Mucosa of rectum (tissue), 2 donors: ENCODE data around the gene TRPV5.

Experiments used
- H3K27ac ChIP-seq, 2 donors: one replicate each; pipeline ENCODE4 v1.7.0; 2013; ENCODE audit warnings: inconsistent platforms in 2 of 2, low read depth in 2 of 2, low read length in 2 of 2
- H3K27me3 ChIP-seq, 2 donors: one replicate each; pipeline ENCODE4 v1.7.0; 2013; ENCODE audit warnings: low read length in 2 of 2; ENCODE audit not compliant: control insufficient read depth in 2 of 2, insufficient read depth in 2 of 2
- H3K36me3 ChIP-seq, 2 donors: one replicate each; pipeline ENCODE4 v1.7.0; 2013; ENCODE audit warnings: low read length in 2 of 2; ENCODE audit not compliant: control insufficient read depth in 2 of 2, insufficient read depth in 2 of 2
- H3K4me1 ChIP-seq, 2 donors: one replicate each; pipeline ENCODE4 v1.7.0; 2013; ENCODE audit warnings: low read length in 2 of 2, mild to moderate bottlenecking in 1 of 2; ENCODE audit not compliant: control insufficient read depth in 2 of 2, insufficient read depth in 2 of 2
- H3K4me3 ChIP-seq, 2 donors: one replicate each; pipeline ENCODE4 v1.7.0; 2013; ENCODE audit warnings: low read length in 2 of 2
- H3K9ac ChIP-seq, 2 donors: one replicate each; pipeline ENCODE4 v1.7.0; 2013; ENCODE audit warnings: low read length in 2 of 2, low read depth in 1 of 2, mild to moderate bottlenecking in 1 of 2
- H3K9me3 ChIP-seq, 2 donors: one replicate each; pipeline ENCODE4 v1.7.0; 2013; ENCODE audit warnings: low read length in 2 of 2; ENCODE audit not compliant: control insufficient read depth in 2 of 2
- donor health status: healthy.
- donor health status: Normal muscosa, but diverticular disease.

The TRPV5 gene

DNA sequence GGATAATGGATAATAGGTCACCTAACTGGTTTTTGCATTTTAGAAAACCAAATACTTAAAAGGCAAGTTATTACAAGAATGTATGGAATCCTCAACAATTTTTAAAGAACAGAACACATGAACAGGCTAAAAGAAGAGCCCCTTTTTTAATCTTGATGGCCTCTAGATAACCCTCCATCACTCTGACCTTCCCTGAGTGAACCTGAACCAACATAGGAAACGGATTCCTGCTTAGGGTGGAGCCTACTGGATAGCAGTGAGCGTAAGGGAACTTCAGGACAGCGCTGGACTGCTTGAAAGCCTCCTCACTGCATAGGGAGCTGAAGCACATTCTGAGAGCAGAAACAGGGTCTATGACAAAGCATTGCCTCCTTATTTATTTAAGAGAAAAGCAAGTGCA lies 20.5 kb downstream of the TRPV5 start:
- no peaks in the 10 kb centered on the region for H3K4me1 ChIP-seq
- peaks cover 2 to 13% of the 10 kb centered on the region in 2 donors for H3K27me3 ChIP-seq
- H3K4me3 ChIP-seq: no peak overlapping the region
- H3K9ac ChIP-seq: no peak overlapping the region
- no peak overlapping the region for H3K27ac ChIP-seq
- no peaks in the 10 kb centered on the region for H3K9me3 ChIP-seq
- H3K36me3 ChIP-seq: no peaks in the 10 kb centered on the region

DNA sequence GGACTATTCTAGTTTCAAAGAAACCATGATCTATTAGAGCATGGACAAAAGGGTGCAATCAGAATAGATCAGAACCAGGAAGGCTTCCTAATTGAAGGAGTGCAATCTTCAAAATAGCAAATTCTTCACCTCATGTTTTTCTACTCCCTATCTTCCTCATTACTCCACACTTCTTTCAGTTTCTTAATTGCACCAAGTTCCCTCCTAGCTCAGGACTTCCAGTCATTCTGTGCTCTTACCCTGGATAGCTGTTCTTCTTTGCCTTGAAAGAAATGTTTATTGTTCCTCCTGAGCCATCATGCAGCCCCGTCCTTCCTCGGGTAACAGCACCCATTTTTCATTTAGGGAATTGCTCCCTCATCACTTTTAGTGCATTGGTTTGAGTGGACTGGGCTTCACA lies 23.1 kb downstream of the TRPV5 start:
- Histone ChIP-seq H3K4me1 (no peaks in the 10 kb centered on the region), H3K27ac (no peak overlapping the region), H3K4me3 (no peak overlapping the region), H3K9me3 (no peaks in the 10 kb centered on the region), H3K27me3 (peaks cover 2 to 9% of the 10 kb centered on the region in 2 donors), H3K36me3 (no peaks in the 10 kb centered on the region), H3K9ac (no peak overlapping the region)

GRCh38 chr7:142910031-142910433 lies 23.5 kb downstream of the TRPV5 start:
- Histone ChIP-seq H3K27ac (no peak overlapping the region), H3K27me3 (peaks cover 2 to 9% of the 10 kb centered on the region in 2 donors), H3K4me3 (no peak overlapping the region), H3K4me1 (no peaks in the 10 kb centered on the region), H3K9me3 (no peaks in the 10 kb centered on the region), H3K36me3 (no peaks in the 10 kb centered on the region), H3K9ac (no peak overlapping the region)

DNA sequence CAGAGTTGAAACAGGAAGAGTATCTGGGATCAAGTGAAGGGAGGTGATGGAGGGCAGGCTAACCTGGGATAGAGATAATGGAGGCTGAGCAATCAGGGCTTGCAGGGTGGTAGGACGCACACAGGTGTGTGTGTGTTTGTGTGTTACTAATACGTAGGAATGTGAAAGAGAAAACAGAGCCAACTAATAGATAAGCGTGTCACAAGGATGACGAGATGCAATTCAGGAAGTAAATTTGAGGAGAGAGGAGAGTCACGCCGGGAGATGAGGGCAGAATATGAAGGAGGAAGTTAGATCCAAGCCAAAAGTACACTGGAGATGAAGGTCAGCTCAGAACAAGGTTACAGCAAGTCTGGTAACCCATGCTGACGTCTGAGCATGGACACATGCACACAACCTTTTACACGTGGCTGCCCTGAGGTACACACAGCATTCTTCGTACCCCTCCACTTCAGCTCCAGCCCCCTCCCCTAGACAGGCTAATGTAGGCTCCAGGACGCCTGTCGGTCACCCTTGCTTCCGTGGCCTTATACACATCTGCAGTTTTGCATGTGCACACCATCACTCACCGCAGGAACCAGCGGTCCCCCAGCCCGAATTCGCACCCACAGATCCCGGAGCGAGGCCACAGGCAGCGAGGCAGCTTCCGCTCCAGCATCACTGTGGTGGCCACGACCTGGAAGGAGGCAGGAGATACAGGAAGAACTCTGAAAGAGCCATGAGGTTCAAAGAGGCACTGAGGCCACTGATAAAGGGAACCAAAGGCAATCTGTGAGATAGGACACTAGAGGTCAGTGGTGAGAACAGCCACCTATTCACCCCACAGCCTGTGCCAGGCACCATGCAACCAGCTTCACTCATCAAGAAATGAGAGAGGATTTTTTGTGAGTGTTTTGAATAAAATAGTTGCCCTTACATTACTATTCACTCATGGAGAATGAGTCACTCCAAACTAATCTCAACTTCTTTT lies 24.3 kb downstream of the TRPV5 start:
- H3K9me3 ChIP-seq: no peaks in the 10 kb centered on the region
- H3K27me3 ChIP-seq: peaks cover 2 to 9% of the 10 kb centered on the region in 2 donors
- no peak overlapping the region for H3K4me3 ChIP-seq
- H3K9ac ChIP-seq: no peak overlapping the region
- no peaks in the 10 kb centered on the region for H3K36me3 ChIP-seq
- H3K4me1 ChIP-seq: no peaks in the 10 kb centered on the region
- H3K27ac ChIP-seq: no peak overlapping the region

DNA sequence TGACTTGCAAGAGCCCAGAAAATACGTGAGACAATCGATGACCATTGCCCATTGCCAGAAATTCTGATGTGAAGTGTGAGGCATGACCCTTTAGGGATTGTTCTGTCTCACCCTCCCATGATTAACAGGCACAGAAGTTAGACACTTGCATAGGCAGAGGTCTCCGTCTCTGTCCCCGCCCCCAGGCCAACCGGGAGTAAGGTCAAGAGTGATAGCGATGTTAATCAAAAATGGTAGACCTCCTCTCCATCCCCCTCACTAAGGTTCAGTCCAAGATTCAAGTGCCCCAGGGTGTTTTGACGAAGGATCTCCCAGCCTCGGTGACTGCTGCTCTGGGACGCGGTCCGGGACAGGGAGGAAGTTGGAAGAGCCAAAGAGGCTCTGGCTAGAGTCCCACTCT lies 25.3 kb downstream of the TRPV5 start:
- H3K4me1 ChIP-seq: no peaks in the 10 kb centered on the region
- no peaks in the 10 kb centered on the region for H3K36me3 ChIP-seq
- H3K27ac ChIP-seq: no peak overlapping the region
- no peak overlapping the region for H3K9ac ChIP-seq
- peaks cover 2 to 9% of the 10 kb centered on the region in 2 donors for H3K27me3 ChIP-seq
- H3K4me3 ChIP-seq: no peak overlapping the region
- no peaks in the 10 kb centered on the region for H3K9me3 ChIP-seq

DNA sequence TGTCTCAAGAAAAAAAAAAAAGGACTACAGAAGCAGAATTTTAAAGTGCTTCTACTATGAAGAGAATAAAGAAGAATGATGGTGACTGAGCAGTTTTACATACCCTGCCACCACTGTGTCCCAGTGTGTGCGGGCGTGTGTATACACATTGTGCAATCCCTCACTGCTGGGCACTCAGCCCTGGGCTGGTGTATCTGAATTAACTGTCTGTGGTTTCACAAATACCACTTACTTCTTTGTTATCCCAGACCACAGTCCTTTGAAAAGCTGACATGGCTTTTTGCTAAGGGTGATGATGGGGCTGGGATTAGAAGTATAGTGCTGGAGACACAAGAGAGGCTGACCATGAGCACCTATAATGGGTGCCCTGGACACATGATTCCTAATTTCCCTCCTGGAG lies 26.9 kb downstream of the TRPV5 start:
- H3K36me3 ChIP-seq: no peaks in the 10 kb centered on the region
- no peak overlapping the region for H3K4me3 ChIP-seq
- H3K4me1 ChIP-seq: no peaks in the 10 kb centered on the region
- H3K9me3 ChIP-seq: no peaks in the 10 kb centered on the region
- no peak overlapping the region for H3K27ac ChIP-seq
- H3K27me3 ChIP-seq: peaks cover 2 to 9% of the 10 kb centered on the region in 2 donors
- no peak overlapping the region for H3K9ac ChIP-seq

- Histone ChIP-seq H3K9ac (no peak overlapping the region), H3K36me3 (no peaks in the 10 kb centered on the region), H3K4me3 (no peak overlapping the region), H3K27me3 (peaks cover 0 to 5% of the 10 kb centered on the region in 2 donors), H3K27ac (no peak overlapping the region), H3K4me1 (no peaks in the 10 kb centered on the region), H3K9me3 (no peaks in the 10 kb centered on the region)
These were observed 27.8 kb downstream of the TRPV5 start for GRCh38 chr7:142905759-142906158.

DNA sequence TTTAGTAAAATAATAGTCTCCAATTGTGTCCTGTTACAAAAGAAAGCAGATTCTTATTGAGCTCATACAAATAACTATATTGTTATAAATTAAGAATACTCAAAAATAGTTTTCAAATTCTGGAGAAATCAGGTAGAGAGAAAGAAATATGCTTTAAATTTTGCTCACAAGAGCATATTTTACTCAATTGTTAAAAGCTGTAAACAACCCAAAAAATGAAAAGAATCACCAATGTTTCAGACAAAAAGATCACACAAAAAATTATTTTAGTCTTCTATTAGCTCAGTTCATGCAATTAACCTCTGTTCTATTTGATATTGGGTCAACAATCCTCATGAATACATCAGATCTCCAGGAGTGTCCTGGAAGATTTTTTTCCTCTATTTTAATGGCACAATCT lies 29.4 kb downstream of the TRPV5 start:
- Histone ChIP-seq H3K9me3 (no peaks in the 10 kb centered on the region), H3K4me3 (no peak overlapping the region), H3K9ac (no peak overlapping the region), H3K4me1 (no peaks in the 10 kb centered on the region), H3K27me3 (peaks cover 0 to 1% of the 10 kb centered on the region in 2 donors), H3K27ac (no peak overlapping the region), H3K36me3 (no peaks in the 10 kb centered on the region)

GRCh38 chr7:142901426-142902259 lies 31.9 kb downstream of the TRPV5 start:
- H3K27ac ChIP-seq: no peak overlapping the region
- H3K9ac ChIP-seq: no peak overlapping the region
- H3K4me3 ChIP-seq: no peak overlapping the region
- no peaks in the 10 kb centered on the region for H3K9me3 ChIP-seq
- no peaks in the 10 kb centered on the region for H3K27me3 ChIP-seq
- H3K36me3 ChIP-seq: no peaks in the 10 kb centered on the region
- no peaks in the 10 kb centered on the region for H3K4me1 ChIP-seq

- Histone ChIP-seq H3K27ac (no peak overlapping the region), H3K27me3 (no peaks in the 10 kb centered on the region), H3K9ac (no peak overlapping the region), H3K9me3 (no peaks in the 10 kb centered on the region), H3K4me1 (no peaks in the 10 kb centered on the region), H3K4me3 (no peak overlapping the region), H3K36me3 (no peaks in the 10 kb centered on the region)
These were observed 33.9 kb downstream of the TRPV5 start for GRCh38 chr7:142899661-142900060.
